GM12864 (cell line): Measurements from ENCODE around the gene FAM221B.

Experiments
- DNase-seq: peaks from one replicate; pipeline ENCODE4 v3.0.0-alpha.2; 2011; ENCODE audit warnings: low read depth
- H3K4me3 ChIP-seq: 2 replicates; pipeline ENCODE4 v1.5.1; 2011; ENCODE audit warnings: mild to moderate bottlenecking, low read depth, low read length, control low read depth
- CTCF ChIP-seq: IDR thresholded peaks from 2 replicates; pipeline ENCODE4 v1.5.1; 2011; ENCODE audit warnings: low read depth, mild to moderate bottlenecking, moderate library complexity, low read length, control low read depth, inconsistent platforms; ENCODE audit errors: missing control alignments

Gene FAM221B

GRCh38 chr9:35792024-35792813, 36.3 kb downstream of the FAM221B start:
- no peak overlapping the region for H3K4me3 ChIP-seq
- no peak for DNase-seq
- no peak for TF ChIP-seq CTCF

- H3K4me3 ChIP-seq: no peak within 1 kb of the TSS
- DNase-seq: no peak
- no peak for TF ChIP-seq CTCF
Measured at GRCh38 chr9:35791297-35791921, 37.1 kb downstream of the FAM221B start, which contains the start of gene NPR2. Gene NPR2, plus strand, starts transcription at chr9:35791591. Its CDS starts 818 bp downstream, at chr9:35792409.

- TF ChIP-seq CTCF: peak; percentile 88
- no peak for DNase-seq
- H3K4me3 ChIP-seq: no peak overlapping the region
Measured at GRCh38 chr9:35790385-35791296, 37.9 kb downstream of the FAM221B start.

GRCh38 chr9:35790025-35790384, 38.5 kb downstream of the FAM221B start:
- H3K4me3 ChIP-seq: no peak overlapping the region
- no peak for DNase-seq
- TF ChIP-seq CTCF: no peak

GRCh38 chr9:35789541-35789940, 39.0 kb downstream of the FAM221B start:
- no peak for DNase-seq
- TF ChIP-seq CTCF: no peak
- H3K4me3 ChIP-seq: no peak overlapping the region

- H3K4me3 ChIP-seq: no peak overlapping the region
- no peak for TF ChIP-seq CTCF
Measured at GRCh38 chr9:35783418-35783817, 45.1 kb downstream of the FAM221B start.

More at GRCh38 chr9:35783418-35783817, 45.1 kb downstream of the FAM221B start:
- DNase-seq: no peak
